Heart left ventricle (tissue), 16 donors: Measurements from ENCODE around the gene SAXO1. TPM values are rescaled to one million over a fixed set of nuclear protein-coding genes. Genes with fewer than 3 reads are reported as not detected.
A peak's percentile ranks its signal among the peaks of the same experiment; 100 is the strongest.

Experiments
- ATAC-seq, 4 donors: fragments of 200-7000 bp; cut with Tn5 transposase; one replicate each; pipeline ENCODE4 v1.9.1; 2020 to 2022; ENCODE audit warnings: moderate library complexity in 4 of 4, mild to moderate bottlenecking in 3 of 4, moderate number of reproducible peaks in 1 of 4
- DNase-seq, 5 donors: peaks; one replicate each; pipeline ENCODE4 v3.0.0-alpha.2; 2020
- H3K27ac ChIP-seq, 12 donors: fragments of 200-600 bp; sonication (generic) in 4 of 12; one replicate each; pipeline versions ENCODE4 v1.5.0 to v1.8.0; 2016 to 2022; ENCODE audit warnings: mild to moderate bottlenecking in 2 of 12
- H3K27me3 ChIP-seq, 9 donors: fragments of 200-600 bp; sonication (generic) in 2 of 9; one replicate each; pipeline versions ENCODE4 v1.5.1 to v1.8.0; 2016 to 2022; ENCODE audit warnings: mild to moderate bottlenecking in 3 of 9
- H3K36me3 ChIP-seq, 9 donors: fragments of 200-600 bp; sonication (generic) in 2 of 9; one replicate each; pipeline versions ENCODE4 v1.5.0 to v1.8.0; 2018 to 2022; ENCODE audit warnings: mild to moderate bottlenecking in 2 of 9
- H3K4me1 ChIP-seq, 12 donors: fragments of 200-600 bp; sonication (generic) in 4 of 12; one replicate each; pipeline versions ENCODE4 v1.5.0 to v1.8.0; 2016 to 2022; ENCODE audit warnings: mild to moderate bottlenecking in 3 of 12
- H3K4me3 ChIP-seq, 12 donors: fragments of 200-600 bp; sonication (generic) in 4 of 12; one replicate each; pipeline versions ENCODE4 v1.5.0 to v1.8.0; 2017 to 2022; ENCODE audit warnings: mild to moderate bottlenecking in 9 of 12, moderate library complexity in 4 of 12
- H3K9me3 ChIP-seq, 12 donors: fragments of 200-600 bp; sonication (generic) in 4 of 12; one replicate each; pipeline versions ENCODE4 v1.5.0 to v1.8.0; 2016 to 2022; ENCODE audit warnings: mild to moderate bottlenecking in 1 of 12
- CTCF ChIP-seq, 12 donors: fragments of 200-600 bp; sonication (generic) in 4 of 12; IDR thresholded peaks; one replicate each; pipeline versions ENCODE4 v1.5.0 to v1.8.0; 2018 to 2022; ENCODE audit warnings: antibody characterized with exemption in 12 of 12, mild to moderate bottlenecking in 5 of 12
- POLR2A ChIP-seq, 2 donors: fragments of 450-650 bp; IDR thresholded peaks; one replicate each; pipeline ENCODE4 v1.6.1; 2017; ENCODE audit warnings: antibody characterized with exemption in 2 of 2, mild to moderate bottlenecking in 2 of 2, moderate library complexity in 2 of 2
- WGBS, 4 donors: extraction: QIAGEN DNeasy Blood & Tissue Kit in 2 of 4; methylation state at CpG; one replicate each; pipeline versions ENCODE4 v1.1.5 to v1.1.7; 2013 to 2018; 5-methylcytosine and 5-hydroxymethylcytosine counted together
- intact Hi-C, 10 donors: fragments of 100-400 bp; cut with DNase I; formaldehyde crosslinking; loops; one replicate each; pipeline versions ENCODE4 v1.11.1 to v1.14.2; 2022
- polyA plus RNA-seq, 2 donors: library from polyadenylated mRNA; stranded (reverse); fragments of 200-250 nt; gene quantifications; one replicate each; pipeline ENCODE4 v1.2.3, GENCODE V29; 2013
- total RNA-seq, 9 donors: library from RNA; depleted of rRNA in 2 of 9; stranded (reverse); fragments of >200 nt in 2 of 9; fragmentation: NEBNext Ultra II Directional in 3 of 9; extraction: Animal tissue kit (Norgen Biotek cat#: 25700) in 3 of 9; gene quantifications; one replicate each; pipeline versions ENCODE4 v1.1.0 to v1.2.4, GENCODE V29; 2016 to 2023
- donor health status: ischemic (EF 13 %, LVEDD 7.1; RV severe dilation, severe dysfunction).
- donor health status: healthy with polysubstance abuse.
- donor health status: DM: no; HTN: yes; CAD: no.
- donor health status: DM: no; HTN: no; CAD: no.
- donor health status: ischemic (EF 25% LVEDD 6.9; RV normal size, moderate dysfunction).
- donor health status: ischemic (EF 25% LVEDD 5.7; RV mildly dilated, moderate dysfunction).
- donor health status: healthy.
- donor health status: DM: yes; HTN: yes; CAD: no.
- donor health status: ischemic (EF 35%, LVEDD 5.7; RV mildly dilated, moderate dysfunction).
- donor health status: nonischemic (EF 11% LVEDD 7.7; RV severe dilation, severe dysfunction).
- donor health status: DM: yes; HTN: yes; CAD: no.
- donor health status: PGD.
- donor health status: ischemic (EF 29% LVEDD 5.4; RV normal size, mild dysfunction).
- donor health status: nonischemic (EF 23%, LVEDD 6.1; RV moderate dilation, normal function).

SAXO1 gene
- total and polyA plus RNA-seq, 11 donors: 0.09 to 0.21 (median 0.11) TPM; not detected in 8

GRCh38 chr9:18911714-18912342 is 121.2 kb downstream of the SAXO1 start:
- ATAC-seq: no peak
- Histone ChIP-seq H3K27me3 (no peaks in the 10 kb centered on the region), H3K4me3 (no peak overlapping the region), H3K9me3 (no peaks in the 10 kb centered on the region), H3K27ac (no peak overlapping the region), H3K4me1 (no peaks in the 10 kb centered on the region), H3K36me3 (no peaks in the 10 kb centered on the region)
- 90 to 94% (median 92%) methylated on average over 9 of the region's 9 CpGs for WGBS, 4 donors
- intact Hi-C loops: no loop called here
- no peak for TF ChIP-seq POLR2A (IDR thresholded peaks at IDR 0.05)
- no peak for TF ChIP-seq CTCF (IDR thresholded peaks at IDR 0.05)
- no peak for DNase-seq

GRCh38 chr9:18910916-18911315 is 122.1 kb downstream of the SAXO1 start:
- 51 to 77% (median 69%) methylated on average over 6 of the region's 6 CpGs for WGBS, 4 donors
- no peaks in the 10 kb centered on the region for H3K9me3 ChIP-seq
- H3K27ac ChIP-seq: no peak overlapping the region
- TF ChIP-seq CTCF (IDR thresholded peaks at IDR 0.05) (no peak), POLR2A (IDR thresholded peaks at IDR 0.05) (no peak)
- intact Hi-C loops: no loop called here
- H3K27me3 ChIP-seq: no peaks in the 10 kb centered on the region
- H3K4me3 ChIP-seq: no peak overlapping the region
- ATAC-seq (no peak), DNase-seq (no peak)
- H3K4me1 ChIP-seq: no peaks in the 10 kb centered on the region
- H3K36me3 ChIP-seq: no peaks in the 10 kb centered on the region

GRCh38 chr9:18910435-18910834 is 122.6 kb downstream of the SAXO1 start:
- no peak for ATAC-seq
- H3K27ac ChIP-seq: no peak overlapping the region
- H3K27me3 ChIP-seq: no peaks in the 10 kb centered on the region
- H3K4me1 ChIP-seq: no peaks in the 10 kb centered on the region
- intact Hi-C loops: no loop called here
- 75 to 91% (median 85%) methylated on average over 2 of the region's 2 CpGs for WGBS, 4 donors
- H3K4me3 ChIP-seq: no peak overlapping the region
- DNase-seq: no peak
- TF ChIP-seq CTCF (IDR thresholded peaks at IDR 0.05): no peak
- TF ChIP-seq POLR2A (IDR thresholded peaks at IDR 0.05): no peak
- H3K9me3 ChIP-seq: no peaks in the 10 kb centered on the region
- no peaks in the 10 kb centered on the region for H3K36me3 ChIP-seq

GRCh38 chr9:18909140-18910018 is 123.6 kb downstream of the SAXO1 start:
- DNase-seq: no peak
- 81 to 88% (median 85%) methylated on average over 15 to 17 of the region's 17 CpGs for WGBS, 4 donors
- H3K27me3 ChIP-seq: no peaks in the 10 kb centered on the region
- ATAC-seq: peak in 1 of 4 donors; percentile 56
- no peaks in the 10 kb centered on the region for H3K36me3 ChIP-seq
- no peak overlapping the region for H3K27ac ChIP-seq
- TF ChIP-seq POLR2A (IDR thresholded peaks at IDR 0.05) (no peak), CTCF (IDR thresholded peaks at IDR 0.05) (no peak)
- H3K4me1 ChIP-seq: no peaks in the 10 kb centered on the region
- intact Hi-C loops: no loop called here
- no peaks in the 10 kb centered on the region for H3K9me3 ChIP-seq
- H3K4me3 ChIP-seq: no peak overlapping the region
